Right renal cortex interstitium (tissue), 3 donors: ENCODE results near the gene NADSYN1. TPM values are rescaled to one million over a fixed set of nuclear protein-coding genes. Genes with fewer than 3 reads are reported as not detected.

ENCODE experiments used
- DNase-seq, 3 donors: peaks; one replicate each; pipeline ENCODE4 v3.0.0-alpha.2; 2013; ENCODE audit warnings: low read depth in 3 of 3, low spot score in 2 of 3
- polyA plus RNA-seq, 3 donors: library from polyadenylated mRNA; unstranded; fragments of 120-200 nt; gene quantifications; one replicate each; pipeline ENCODE4 v1.2.1, GENCODE V29; 2013; ENCODE audit not compliant: insufficient read length in 3 of 3

NADSYN1 gene
- polyA plus RNA-seq, 3 donors: 35.3 to 38.3 (median 36.4) TPM

GRCh38 chr11:71542879-71543777, 90.1 kb downstream of the NADSYN1 start:
- no peak for DNase-seq

GRCh38 chr11:71543866-71544265, 90.9 kb downstream of the NADSYN1 start:
- no peak for DNase-seq

GRCh38 chr11:71544525-71545214, 91.7 kb downstream of the NADSYN1 start:
- DNase-seq: no peak

- no peak for DNase-seq
These were observed 92.5 kb downstream of the NADSYN1 start for GRCh38 chr11:71545405-71545966.

GRCh38 chr11:71548120-71548519, 95.1 kb downstream of the NADSYN1 start, which contains the start of gene KRTAP5-9:
Gene KRTAP5-9 (plus strand): TSS chr11:71548420. CDS start chr11:71548658, 238 bp downstream.
- no peak for DNase-seq

- no peak for DNase-seq
These were observed 95.7 kb downstream of the NADSYN1 start for GRCh38 chr11:71548716-71549151.

Other genes starting within 250 kb of the NADSYN1 start
- gene SHANK2, start 200.6 kb upstream of the NADSYN1 start, polyA plus RNA-seq: 10 to 100 TPM; 25.9 to 28.8 (median 28.4) TPM
- 10 to 100 TPM; 39.0 to 40.2 (median 39.3) TPM for gene DHCR7, start 4.8 kb upstream of the NADSYN1 start, polyA plus RNA-seq
- gene KRTAP5-7, start 74.1 kb downstream of the NADSYN1 start, polyA plus RNA-seq: under 1 TPM in 1 of 3 donors, not detected in 2; 0.17 TPM
- under 1 TPM; 0.37 to 0.75 (median 0.58) TPM for gene KRTAP5-8, start 84.8 kb downstream of the NADSYN1 start, polyA plus RNA-seq
- gene KRTAP5-9, start 95.2 kb downstream of the NADSYN1 start, polyA plus RNA-seq: under 1 TPM; 0.28 to 0.67 (median 0.33) TPM
- gene KRTAP5-10, start 112.4 kb downstream of the NADSYN1 start, polyA plus RNA-seq: under 1 TPM; 0.18 to 0.24 (median 0.20) TPM
- under 1 TPM in 1 of 3 donors, not detected in 2; 0.28 TPM for gene KRTAP5-11, start 129.7 kb downstream of the NADSYN1 start, polyA plus RNA-seq